NCI-H187 treated with DMSO at 0.1 percent for 48 hours (cell line): ENCODE data around the gene TFCP2L1.

Experiments
- DNase-seq: peaks from one replicate; lab custom pipeline; 2025; lab: John Stamatoyannopoulos, UW

The TFCP2L1 gene

GRCh38 chr2:121218386-121218938 is 66.5 kb downstream of the TFCP2L1 start:
- DNase-seq = no peak

DNA sequence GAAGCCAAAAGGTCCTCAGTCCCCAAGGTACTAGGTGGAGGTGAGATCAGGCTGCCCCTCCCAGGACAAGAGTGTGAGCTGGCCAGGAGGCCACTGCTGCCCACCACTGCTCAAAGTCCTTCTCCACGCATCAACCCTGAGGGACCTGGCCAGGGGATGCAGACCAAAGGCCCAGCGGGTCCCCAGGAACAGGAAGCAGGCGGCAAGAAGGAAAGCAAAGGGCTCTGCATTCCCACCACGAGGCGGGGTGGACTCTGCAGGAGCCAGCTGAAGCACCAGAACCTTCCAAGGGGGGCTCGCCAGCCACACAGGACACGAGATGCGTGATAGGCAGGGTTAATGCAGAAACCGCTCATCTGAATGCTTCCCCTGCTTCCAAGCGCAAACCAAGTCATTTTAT is 67.4 kb downstream of the TFCP2L1 start:
- no peak for DNase-seq

DNA sequence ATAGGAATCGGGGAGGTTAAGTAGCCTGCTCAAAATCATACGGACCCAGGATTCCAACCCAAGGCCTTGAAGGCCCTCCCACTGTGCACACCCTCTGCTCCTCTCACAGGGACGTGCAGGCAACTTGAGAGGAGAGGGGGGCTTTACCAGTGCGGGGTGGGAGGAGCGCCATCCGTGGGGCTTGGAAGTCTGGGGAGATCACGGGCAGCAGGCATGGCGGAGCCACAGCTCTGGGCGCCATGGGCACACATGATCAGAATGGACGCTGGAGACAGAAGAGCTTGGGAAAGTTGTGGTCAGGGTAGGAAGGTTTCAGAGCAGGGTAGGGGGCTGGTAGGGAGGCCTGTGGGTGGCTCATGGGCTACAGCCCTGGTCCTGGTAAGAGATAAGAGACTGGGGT is 70.7 kb downstream of the TFCP2L1 start:
- DNase-seq = no peak

GRCh38 chr2:121213386-121213785 is 71.6 kb downstream of the TFCP2L1 start:
- no peak for DNase-seq

DNA sequence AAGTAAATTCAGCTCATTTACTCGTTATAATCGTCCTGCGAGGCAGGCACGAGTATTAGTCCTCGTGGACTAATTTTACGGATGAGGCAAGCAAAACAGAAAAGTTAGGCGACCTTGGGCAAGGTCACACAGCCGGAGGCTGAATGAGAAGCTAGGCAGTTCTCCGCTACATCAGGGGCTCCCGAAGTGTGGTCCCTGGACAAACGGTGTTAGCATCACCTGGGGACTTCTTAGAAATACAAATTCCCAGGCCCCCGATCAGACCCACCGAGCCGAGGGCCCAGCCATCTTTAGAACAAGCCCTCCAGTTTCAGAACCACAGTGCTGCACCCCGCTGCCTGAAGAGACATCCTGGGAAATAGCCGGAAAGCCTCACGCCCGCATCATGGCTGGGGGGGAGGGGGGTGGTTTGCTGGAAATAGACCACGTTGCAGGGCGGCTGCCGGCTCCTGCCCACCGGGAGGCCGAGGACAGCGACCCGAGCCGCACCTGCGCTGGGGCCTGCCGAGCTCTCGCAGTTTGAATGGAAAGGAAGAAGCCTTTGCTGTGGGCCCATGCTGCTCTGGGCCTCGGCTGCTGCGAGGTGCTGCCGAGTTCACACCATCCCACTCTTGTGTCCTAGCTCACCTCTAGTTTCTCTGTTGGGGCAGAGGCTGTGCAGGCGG is 72.2 kb downstream of the TFCP2L1 start:
- DNase-seq = no peak

DNA sequence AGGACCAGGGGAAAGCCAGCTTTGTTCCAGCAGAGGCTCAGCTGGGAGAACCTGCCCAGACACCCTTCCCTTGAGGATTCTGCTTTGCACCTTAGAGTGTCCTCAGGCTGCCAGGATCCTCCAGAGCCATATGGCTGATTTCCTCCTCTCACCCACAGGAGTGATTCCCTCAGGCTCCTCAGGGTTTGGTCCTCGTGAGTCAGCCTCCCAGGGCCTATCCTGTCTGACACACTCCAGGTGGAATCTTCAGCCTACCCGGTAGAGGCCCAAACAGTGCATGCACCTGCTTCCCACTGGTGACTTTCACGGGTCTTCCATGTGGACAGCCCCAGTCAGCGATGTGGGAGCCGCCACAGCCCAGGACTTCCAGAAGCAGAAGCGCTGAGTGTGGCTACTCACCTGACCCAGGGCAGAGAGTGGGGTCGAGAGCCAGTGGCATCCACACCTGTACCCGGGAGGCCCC is 73.3 kb downstream of the TFCP2L1 start:
- DNase-seq = no peak

DNA sequence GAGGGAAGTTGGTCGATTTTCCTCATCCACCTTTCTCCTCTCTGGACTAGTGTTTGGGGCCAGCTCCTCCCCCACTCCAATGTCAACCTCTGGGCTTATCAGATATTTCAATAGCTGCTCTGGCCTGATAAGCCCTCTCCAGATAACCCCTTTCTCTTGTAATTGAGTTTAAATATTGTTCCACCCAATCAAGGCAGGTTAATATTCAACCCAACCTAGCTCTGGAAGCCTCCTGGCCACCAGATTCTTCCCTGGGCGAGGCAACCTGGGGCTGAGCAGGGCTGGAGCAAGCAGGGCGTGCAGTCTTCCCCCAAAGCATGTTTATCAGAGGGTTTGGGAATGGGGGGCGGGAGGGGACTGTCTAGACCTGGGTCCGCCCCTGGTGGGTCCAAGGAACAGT is 73.8 kb downstream of the TFCP2L1 start:
- no peak for DNase-seq

DNA sequence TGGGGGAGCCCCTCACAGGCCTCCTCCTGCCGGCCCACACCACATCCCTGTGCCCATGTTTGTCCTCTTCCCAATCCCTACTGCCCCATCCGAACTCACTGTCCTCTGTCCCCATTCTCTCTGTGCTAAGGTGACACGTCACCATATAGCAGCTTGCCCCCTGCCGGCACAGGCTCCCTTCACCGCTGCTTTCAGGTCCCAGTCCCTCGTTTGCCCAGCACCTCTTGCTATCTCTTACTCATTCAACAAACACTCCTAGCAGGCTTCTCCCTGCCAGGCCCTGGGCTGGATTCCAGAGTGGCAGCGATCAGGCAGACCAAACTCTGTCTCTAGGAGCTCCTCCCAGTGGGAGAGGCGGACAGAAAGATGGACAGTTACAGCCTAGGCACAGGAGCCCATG is 74.3 kb downstream of the TFCP2L1 start:
- DNase-seq = no peak

DNA sequence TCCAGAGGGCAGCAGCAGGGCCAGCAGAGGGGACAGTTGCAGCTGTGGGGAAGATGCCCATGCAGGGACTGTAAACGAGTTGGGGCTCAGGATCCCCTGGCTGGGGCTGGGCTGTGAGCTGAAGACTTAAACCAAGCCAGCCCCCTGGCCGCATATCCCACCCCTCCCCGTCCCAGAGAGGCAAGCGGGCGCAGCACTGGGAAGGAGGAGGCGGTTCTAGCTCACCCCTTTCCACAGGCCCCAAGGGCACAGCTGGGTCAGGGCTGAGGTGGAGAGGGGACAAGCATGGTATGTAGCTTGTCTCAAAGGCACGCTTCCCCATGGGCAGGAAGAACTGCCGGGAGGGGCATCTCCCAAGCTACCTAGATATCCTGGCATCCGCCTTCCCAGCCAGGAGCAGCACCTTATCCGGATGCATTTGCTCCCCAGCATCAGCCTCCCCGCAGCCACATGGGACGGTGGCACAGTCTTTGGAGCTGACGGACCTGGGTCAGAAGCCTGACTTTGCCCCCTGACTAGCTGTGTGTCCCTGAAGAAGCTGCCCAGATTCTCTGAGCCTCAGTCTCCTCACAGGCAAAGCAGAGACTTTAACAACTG is 75.9 kb downstream of the TFCP2L1 start:
- DNase-seq = no peak

- no peak for DNase-seq
These were observed 77.5 kb downstream of the TFCP2L1 start for GRCh38 chr2:121207494-121207893.

DNA sequence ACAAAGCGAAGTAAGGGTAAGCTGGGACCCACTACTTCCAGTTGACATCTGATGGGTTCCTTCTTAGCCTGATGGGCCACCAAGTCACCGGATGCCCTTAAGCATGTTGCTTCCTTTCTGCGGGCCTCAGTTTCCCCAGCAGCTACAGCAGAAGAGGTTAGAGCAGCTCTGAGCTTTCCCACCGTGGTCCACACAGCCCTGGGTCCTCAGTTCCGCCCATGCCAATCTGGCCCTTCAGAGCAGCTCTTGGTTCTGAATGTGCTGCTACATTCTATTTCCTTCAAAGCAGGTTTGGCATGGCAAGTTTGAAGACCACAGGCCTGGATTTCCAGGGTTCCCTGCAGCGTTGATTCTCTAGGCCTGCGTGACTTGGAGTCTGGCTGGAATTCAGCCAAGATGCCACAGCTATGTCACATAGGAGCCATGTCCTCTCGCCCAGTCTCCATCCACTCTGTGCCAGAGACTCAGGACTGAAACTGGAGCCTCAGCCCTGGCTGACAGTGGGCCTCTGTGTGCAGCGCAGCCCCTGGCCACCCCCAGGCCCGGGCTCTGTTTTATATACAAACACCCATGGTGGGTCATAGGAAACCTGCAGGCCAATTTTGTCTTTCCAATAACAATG is 79.6 kb downstream of the TFCP2L1 start:
- no peak for DNase-seq

GRCh38 chr2:121203591-121204249 is 81.3 kb downstream of the TFCP2L1 start:
- no peak for DNase-seq

GRCh38 chr2:121202541-121203310 is 82.3 kb downstream of the TFCP2L1 start:
- DNase-seq = no peak

- DNase-seq = no peak
These were observed 83.2 kb downstream of the TFCP2L1 start for GRCh38 chr2:121201796-121202195.

- DNase-seq = no peak
These were observed 84.3 kb downstream of the TFCP2L1 start for GRCh38 chr2:121200419-121201315.

GRCh38 chr2:121200011-121200347 is 85.0 kb downstream of the TFCP2L1 start:
- no peak for DNase-seq

DNA sequence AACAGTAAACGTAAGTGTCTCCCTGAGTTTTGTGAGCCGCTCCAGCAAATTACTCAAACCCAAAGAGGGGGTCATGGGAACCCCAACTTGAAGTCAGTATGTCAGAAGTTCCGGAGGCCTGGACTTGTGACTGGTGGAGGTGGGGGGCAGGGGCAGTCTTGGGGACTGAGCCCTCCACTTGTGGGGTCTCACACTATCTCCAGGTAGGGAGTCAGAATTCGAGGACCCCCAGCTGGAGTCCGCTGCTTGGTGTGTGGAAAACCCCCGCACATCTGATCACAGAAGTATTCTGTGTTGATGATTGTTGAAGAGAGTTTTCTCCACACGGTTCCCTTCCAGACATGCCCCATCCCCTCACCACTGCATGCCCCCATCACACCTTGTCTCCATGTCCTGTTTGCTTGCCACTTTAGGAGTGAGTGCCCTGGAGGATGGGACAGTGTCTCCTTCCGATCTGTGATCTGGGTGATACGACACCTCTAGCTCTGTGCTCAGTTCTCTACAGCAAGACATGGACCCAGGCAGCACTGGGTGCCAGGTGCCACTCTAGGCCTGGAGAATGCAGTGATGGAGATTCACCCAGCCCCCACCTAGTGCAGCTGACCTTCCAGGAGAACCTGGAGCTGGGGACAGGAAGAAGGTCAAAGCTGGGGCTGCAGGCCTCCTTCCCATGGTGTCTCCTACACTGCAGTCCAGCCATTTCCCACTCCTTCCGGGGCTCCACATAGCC is 85.6 kb downstream of the TFCP2L1 start:
- DNase-seq = no peak

DNA sequence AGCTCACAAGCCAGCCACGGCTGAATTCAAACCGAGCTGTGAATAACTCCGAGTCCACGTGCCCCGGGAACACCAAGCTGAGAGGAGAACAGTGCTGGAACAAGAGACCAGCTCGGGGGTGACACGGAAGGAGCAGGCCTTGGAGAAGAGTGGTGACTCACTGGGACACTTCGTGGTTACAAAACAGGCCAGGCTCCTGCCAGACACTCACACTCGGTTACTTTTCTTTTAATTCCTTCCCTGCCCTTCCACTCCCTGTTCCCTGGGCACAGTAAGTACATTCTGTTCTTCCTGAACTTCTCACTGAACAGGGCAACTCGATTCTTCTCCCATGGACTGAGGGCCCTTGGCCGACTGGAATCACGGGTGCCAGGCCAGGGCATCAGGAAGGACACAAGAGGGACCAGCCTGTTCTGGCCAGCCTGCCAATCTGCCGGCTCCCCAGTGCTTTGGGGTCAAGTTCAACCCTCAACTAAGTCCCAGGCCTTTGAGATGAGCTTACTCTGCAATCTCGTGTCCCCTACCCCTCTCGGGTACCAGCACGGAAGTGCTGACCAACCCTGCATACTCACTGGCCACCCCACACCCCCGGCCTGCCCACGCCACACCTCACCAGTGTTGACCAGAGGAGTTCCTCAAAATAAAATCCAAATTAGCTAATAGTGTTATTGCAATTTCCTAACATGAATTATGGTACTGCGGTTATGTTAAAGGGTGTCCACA is 87.5 kb downstream of the TFCP2L1 start:
- DNase-seq = no peak

- no peak for DNase-seq
These were observed 88.2 kb downstream of the TFCP2L1 start for GRCh38 chr2:121196849-121197155.
